GM12892 (cell line): Measurements from ENCODE around the gene CAMK2B.

Experiments
- DNase-seq: peaks from one replicate; pipeline ENCODE4 v3.0.0; 2011; ENCODE audit not compliant: insufficient read length
- FAIRE-seq: peaks from 2 replicates; lab custom pipeline; 2011; peaks lifted over from hg19 to GRCh38; lab: Jason Lieb, UNC
- POLR2A ChIP-seq: IDR thresholded peaks from 2 replicates; pipeline ENCODE4 v1.6.1; 2011; ENCODE audit warnings: low read depth, low read length, control low read depth
- POLR2AphosphoS5 ChIP-seq: IDR thresholded peaks from 2 replicates; pipeline ENCODE4 v1.6.1; 2011; ENCODE audit warnings: low read depth, low read length, control low read depth
- TAF1 ChIP-seq: IDR thresholded peaks from 2 replicates; pipeline ENCODE4 v1.6.1; 2011; ENCODE audit warnings: low read depth, mild to moderate bottlenecking, control low read depth, low read length, borderline replicate concordance

CAMK2B gene

DNA sequence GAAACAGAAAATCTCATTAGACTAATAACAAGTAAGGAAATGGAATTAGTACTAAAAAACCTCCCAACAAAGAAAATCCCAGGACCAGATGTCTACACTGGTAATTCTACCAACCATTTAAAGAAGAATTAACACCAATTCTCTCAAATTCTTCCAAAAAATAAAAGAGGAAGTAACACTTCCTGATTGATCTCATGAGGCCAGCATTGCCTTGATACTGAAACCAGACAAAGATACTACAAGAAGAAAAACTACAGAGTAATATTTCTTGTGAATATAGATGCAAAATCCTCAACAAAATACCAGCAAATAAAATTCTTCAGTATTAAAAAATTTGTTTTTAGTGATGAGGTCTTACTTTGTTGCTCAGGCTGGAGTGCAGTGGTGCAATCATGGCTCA, 157.5 kb downstream of the CAMK2B start:
- no peak for TF ChIP-seq POLR2AphosphoS5
- no peak for TF ChIP-seq POLR2A
- TF ChIP-seq TAF1, result no peak
- no peak for FAIRE-seq

More for the DNA sequence above, 157.5 kb downstream of the CAMK2B start:
- DNase-seq, result no peak
